Measurements from ENCODE around the gene HSBP1. TPM values are rescaled to one million over a fixed set of nuclear protein-coding genes. Genes with fewer than 3 reads are reported as not detected.

HSBP1 gene
- total and polyA plus RNA-seq, 2 of the 13 experiments (the other 11 are each of a cell fraction or from before 2014, with no cell fraction given), result 249 to 292 TPM

- TF ChIP-seq ZNF510 (CRISPR knock-in tag; IDR thresholded peaks at IDR 0.05; ENCODE audit: low read depth), result no peak
- 0 out of 2 replicates have a peak, but pooled peaks have one; percentile 33 for TF ChIP-seq ZNF792 (CRISPR knock-in tag; IDR thresholded peaks at IDR 0.05)
- TF ChIP-seq MED1 (CRISPR knock-in tag; IDR thresholded peaks at IDR 0.05), result 0 out of 2 replicates have a peak, but pooled peaks have one; percentile 28
- no peak for TF ChIP-seq ATF7 (IDR thresholded peaks at IDR 0.05)
- TF ChIP-seq ATF7 (CRISPR knock-in tag; IDR thresholded peaks at IDR 0.05), result no peak
- TF ChIP-seq ZBTB4 (CRISPR knock-in tag; IDR thresholded peaks at IDR 0.05; ENCODE audit: borderline replicate concordance), result no peak
- TF ChIP-seq ZNF781 (CRISPR knock-in tag; IDR thresholded peaks at IDR 0.05; ENCODE audit: borderline replicate concordance, not compliant biosample characterization), result no peak
- TF ChIP-seq JUN (CRISPR knock-in tag; IDR thresholded peaks at IDR 0.05), result no peak
- TF ChIP-seq ZNF224 (CRISPR knock-in tag; IDR thresholded peaks at IDR 0.05), result no peak
- no peak for TF ChIP-seq ZNF724P (CRISPR knock-in tag; IDR thresholded peaks at IDR 0.05; ENCODE audit: borderline replicate concordance)
- no peak for TF ChIP-seq ARNT (IDR thresholded peaks at IDR 0.05)
- no peak for TF ChIP-seq ZNF180 (CRISPR knock-in tag; IDR thresholded peaks at IDR 0.05; ENCODE audit: borderline replicate concordance, low read depth)
- TF ChIP-seq DPF2 (CRISPR knock-in tag; IDR thresholded peaks at IDR 0.05; ENCODE audit: borderline replicate concordance, low read depth), result no peak
- TF ChIP-seq ZFY (CRISPR knock-in tag; IDR thresholded peaks at IDR 0.05), result peak; percentile 57; the same call in 1 of the 2 replicates
- TF ChIP-seq ZNF572 (CRISPR knock-in tag; IDR thresholded peaks at IDR 0.05), result no peak
- no peak for TF ChIP-seq GFI1 (CRISPR knock-in tag; IDR thresholded peaks at IDR 0.05; ENCODE audit: borderline replicate concordance)
- TF ChIP-seq ZNF530 (CRISPR knock-in tag; IDR thresholded peaks at IDR 0.05; ENCODE audit: low read depth), result no peak
- TF ChIP-seq ZHX1 (CRISPR knock-in tag; IDR thresholded peaks at IDR 0.05; ENCODE audit: low read depth), result no peak
- TF ChIP-seq CREB1 (IDR thresholded peaks at IDR 0.05), result no peak
- no peak for TF ChIP-seq CREB1 (CRISPR knock-in tag; IDR thresholded peaks at IDR 0.05)
- TF ChIP-seq ZBTB39 (CRISPR knock-in tag; IDR thresholded peaks at IDR 0.05), result no peak
- TF ChIP-seq KAT2B (IDR thresholded peaks at IDR 0.05; ENCODE audit: borderline replicate concordance, low read depth, low read length), result no peak
- TF ChIP-seq ZNF782 (CRISPR knock-in tag; IDR thresholded peaks at IDR 0.05; ENCODE audit: borderline replicate concordance), result no peak
- peak; percentile 37; the same call in 1 of the 2 replicates for TF ChIP-seq FOSL2 (CRISPR knock-in tag; IDR thresholded peaks at IDR 0.05)
These were observed 18.6 kb downstream of the HSBP1 start (continued) for GRCh38 chr16:83826146-83826913.
